IMR-90 (cell line): ENCODE data around the gene PLA2G4D.

Experiments
- BHLHE40 ChIP-seq: fragments of 150-350 bp; IDR thresholded peaks from 2 replicates; pipeline ENCODE4 v1.6.1; 2016; ENCODE audit warnings: mild to moderate bottlenecking, low read depth, low read length
- CEBPB ChIP-seq: IDR thresholded peaks from 2 replicates; pipeline ENCODE4 v1.6.1; 2012; ENCODE audit warnings: low read depth, low read length, improper control_type of control experiment
- CTCF ChIP-seq: conservative IDR thresholded peaks from 2 replicates; pipeline ENCODE4 v1.5.1; 2012; ENCODE audit warnings: mild to moderate bottlenecking, low read depth, low read length, improper control_type of control experiment
- ELK1 ChIP-seq: fragments of 150-350 bp; IDR thresholded peaks from 2 replicates; pipeline ENCODE4 v1.6.1; 2016; ENCODE audit warnings: low read depth, mild to moderate bottlenecking, low read length, moderate library complexity, borderline replicate concordance
- FOS ChIP-seq: fragments of 150-350 bp; IDR thresholded peaks from 2 replicates; pipeline ENCODE4 v1.6.1; 2016; ENCODE audit warnings: low read depth, low read length
- MXI1 ChIP-seq: IDR thresholded peaks from 2 replicates; pipeline ENCODE4 v1.6.1; 2012; ENCODE audit warnings: low read depth, mild to moderate bottlenecking, low read length, moderate library complexity, borderline replicate concordance
- POLR2A ChIP-seq: IDR thresholded peaks from 2 replicates; pipeline ENCODE4 v1.6.1; 2012; ENCODE audit warnings: mild to moderate bottlenecking, low read depth, low read length
- RCOR1 ChIP-seq: IDR thresholded peaks from 2 replicates; pipeline ENCODE4 v1.6.1; 2012; ENCODE audit warnings: mild to moderate bottlenecking, low read length, improper control_type of control experiment; ENCODE audit not compliant: insufficient replicate concordance

- TF ChIP-seq CTCF, result no peak
- TF ChIP-seq POLR2A, result no peak
- TF ChIP-seq RCOR1, result no peak
- no peak for TF ChIP-seq CEBPB
- TF ChIP-seq ELK1, result no peak
- no peak for TF ChIP-seq MXI1
- TF ChIP-seq FOS, result no peak
- no peak for TF ChIP-seq BHLHE40
Observed at GRCh38 chr15:42085721-42086120, 8.6 kb downstream of the PLA2G4D start.
